Ramos (cell line): ENCODE results near the gene DLEC1.
"Not testable (repeated sequence)": the region's sequence is repeated elsewhere in the genome, so short reads cannot be mapped to it uniquely, and the experiment has no call there.

Source experiments
- in situ Hi-C: fragments of 300-500 bp; cut with MboI; formaldehyde crosslinking; loops from one replicate; pipeline ENCODE4 v1.14.3; 2022; ENCODE audit warnings: low sequenced_read_pairs; ENCODE audit not compliant: unreplicated experiment

Gene DLEC1

DNA sequence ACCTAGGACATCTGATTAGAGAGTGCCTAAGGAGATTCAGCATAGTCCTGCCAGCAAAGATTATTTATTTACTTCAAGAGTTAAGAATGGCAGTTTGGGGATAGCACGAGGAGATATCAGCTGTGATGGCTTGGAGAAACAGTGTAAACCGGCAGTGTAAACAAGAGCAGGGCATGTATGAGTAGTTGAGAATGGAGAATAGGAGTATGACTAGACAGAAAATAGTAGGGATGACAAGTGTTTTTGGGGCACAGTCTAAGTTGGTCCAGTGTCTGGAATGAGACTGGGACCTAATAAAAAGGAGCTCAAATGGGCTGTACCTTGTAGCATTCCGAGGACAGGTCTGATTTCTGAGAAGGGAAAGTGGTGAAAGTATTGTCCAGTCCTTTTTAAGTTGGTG, 38.1 kb downstream of the DLEC1 start:
- in situ Hi-C loops = not testable (repeated sequence)

DNA sequence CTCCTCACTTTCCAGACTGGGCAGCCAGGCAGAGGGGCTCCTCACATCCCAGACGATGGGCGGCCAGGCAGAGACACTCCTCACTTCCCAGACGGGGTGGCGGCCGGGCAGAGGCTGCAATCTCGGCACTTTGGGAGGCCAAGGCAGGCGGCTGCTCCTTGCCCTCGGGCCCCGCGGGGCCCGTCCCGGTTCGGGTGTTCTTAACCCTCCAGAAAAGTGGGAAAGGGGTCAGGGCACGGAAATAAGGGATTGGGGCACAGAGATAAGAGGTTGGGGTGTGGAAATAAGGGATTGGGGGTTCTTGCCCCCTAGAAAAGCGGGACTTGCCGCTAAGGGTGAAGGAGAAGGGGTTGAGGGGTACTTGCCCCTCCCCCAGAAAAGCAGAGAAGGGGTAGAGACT, 43.3 kb downstream of the DLEC1 start:
- in situ Hi-C loops = not testable (repeated sequence)

DNA sequence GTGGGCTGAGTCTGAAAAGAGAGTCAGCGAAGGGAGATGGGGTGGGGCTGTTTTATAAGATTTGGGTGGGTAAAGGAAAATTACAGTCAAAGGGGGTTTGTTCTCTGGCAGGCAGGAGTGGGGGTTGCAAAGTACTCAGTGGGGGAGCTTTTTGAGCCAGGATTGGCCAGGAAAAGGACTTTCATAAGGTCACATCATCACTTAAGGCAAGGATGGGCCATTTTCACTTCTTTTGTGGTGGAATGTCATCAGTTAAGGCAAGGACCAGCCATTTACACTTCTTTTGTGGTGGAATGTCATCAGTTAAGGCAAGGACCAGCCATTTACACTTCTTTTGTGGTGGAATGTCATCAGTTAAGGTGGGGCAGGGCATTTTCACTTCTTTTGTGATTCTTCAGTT, 44.2 kb downstream of the DLEC1 start:
- in situ Hi-C loops = not testable (repeated sequence)

DNA sequence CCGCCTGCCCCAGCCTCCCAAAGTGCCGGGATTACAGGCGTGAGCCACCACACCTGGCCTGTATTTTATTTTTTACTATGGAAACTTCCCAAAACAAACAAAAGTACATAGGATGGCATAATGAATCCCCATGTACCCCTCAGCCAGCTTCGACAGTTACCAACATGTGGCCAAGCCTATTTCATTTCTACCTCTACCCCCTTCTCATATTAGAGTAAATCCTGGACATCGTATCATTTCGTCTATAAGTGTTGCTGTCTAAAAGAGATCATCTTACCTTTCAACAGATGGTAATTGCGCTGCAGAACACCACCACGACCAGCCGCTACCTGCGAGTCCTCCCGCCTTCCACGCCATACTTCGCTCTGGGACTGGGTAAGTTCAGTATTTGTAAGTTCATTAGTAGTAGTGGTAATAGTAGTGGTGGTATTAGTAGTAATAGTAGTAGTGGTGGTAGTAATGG, 44.9 kb downstream of the DLEC1 start:
- in situ Hi-C loops = no loop called here

DNA sequence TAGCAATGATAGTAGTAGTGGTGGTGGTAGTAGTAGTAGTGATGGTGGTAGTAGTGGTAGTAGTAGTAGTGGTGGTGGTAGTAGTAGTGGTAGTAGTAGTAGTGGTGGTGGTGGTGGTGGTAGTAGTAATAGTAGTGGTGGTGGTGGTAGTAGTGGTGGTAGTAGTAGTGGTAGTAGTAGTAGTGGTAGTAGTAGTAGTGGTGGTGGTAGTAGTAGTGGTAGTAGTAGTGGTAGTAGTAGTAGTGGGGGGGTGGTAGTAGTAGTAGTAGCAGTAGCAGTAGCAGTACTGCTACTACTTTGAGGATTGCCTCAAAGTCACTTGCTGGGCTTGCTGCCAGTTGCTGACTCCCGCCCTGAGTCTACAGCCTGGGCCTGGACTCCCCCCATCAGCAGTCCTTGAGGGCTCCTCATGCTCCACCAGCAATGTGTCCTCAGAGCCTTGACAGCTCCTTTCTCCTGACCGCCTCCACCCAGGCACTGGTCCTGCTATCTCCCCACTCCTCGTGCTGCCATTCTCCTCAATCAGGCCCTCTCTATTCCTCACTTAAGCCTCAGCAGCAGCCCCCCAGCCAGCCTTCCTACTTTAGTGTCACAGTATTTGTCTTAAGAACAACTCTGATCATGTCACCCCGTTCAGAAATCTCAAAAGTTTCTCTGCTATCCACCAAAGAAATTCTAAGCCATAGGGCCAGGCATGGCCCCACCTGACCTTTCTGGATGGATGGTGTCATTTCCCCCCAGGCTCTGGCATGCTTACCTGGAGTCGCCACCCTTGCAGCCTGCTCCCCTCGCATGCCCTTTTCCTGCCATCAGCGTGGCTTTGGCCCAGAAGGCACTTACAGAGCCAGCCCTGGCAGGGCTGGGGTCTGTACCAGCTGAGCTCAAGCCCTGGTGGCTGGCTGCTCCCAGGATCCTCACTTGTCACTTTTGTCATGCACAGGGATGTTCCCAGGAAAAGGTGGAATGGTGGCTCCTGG, 45.6 kb downstream of the DLEC1 start:
- in situ Hi-C loops = no loop called here

DNA sequence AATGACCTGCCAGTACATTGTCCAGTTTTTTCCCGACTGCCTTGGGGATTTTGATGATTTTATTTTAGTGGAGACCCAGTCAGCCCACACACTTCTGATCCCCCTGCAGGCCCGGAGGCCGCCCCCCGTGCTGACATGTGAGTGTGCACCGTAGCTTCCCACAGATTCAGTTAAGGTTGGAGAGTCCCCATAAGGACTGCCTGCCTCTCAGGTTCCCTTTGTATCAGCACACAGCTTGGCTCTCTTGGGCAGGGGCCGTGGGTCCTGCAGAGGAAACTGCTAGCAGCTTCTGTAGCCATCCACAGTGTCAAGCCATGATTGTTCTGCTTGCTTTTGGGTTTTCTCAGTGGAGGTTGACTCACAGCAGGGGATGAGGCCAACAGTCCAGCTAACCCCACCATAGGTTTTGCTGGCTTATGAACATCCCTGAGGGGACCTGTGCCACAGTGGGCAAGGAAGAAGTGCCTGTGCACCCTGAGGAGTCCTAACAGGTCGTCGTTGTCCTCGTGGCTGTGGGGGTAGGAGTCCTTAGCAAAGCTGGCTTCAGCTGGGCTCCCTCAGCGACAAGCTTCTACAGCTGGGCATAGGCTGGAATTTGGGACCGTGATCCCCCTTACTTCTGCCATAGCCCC, 46.4 kb downstream of the DLEC1 start:
- in situ Hi-C loops = no loop called here

DNA sequence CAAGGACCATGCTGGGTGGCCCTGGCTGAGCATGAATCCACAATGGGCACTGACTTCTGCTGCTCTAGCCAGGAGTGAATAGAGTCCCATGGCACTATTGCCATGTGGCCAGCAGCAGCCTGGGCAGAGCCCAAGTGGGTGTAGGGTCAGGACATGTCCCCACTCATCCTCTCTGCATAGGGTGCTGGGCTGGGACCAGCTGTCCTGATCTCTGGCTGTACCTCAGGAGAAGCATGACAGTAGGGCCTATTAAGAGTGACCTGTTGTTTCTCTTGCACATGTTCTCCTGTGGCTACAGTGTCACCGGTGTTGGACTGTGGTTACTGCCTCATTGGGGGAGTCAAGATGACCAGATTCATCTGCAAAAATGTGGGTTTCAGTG, 46.9 kb downstream of the DLEC1 start:
- in situ Hi-C loops = no loop called here

DNA sequence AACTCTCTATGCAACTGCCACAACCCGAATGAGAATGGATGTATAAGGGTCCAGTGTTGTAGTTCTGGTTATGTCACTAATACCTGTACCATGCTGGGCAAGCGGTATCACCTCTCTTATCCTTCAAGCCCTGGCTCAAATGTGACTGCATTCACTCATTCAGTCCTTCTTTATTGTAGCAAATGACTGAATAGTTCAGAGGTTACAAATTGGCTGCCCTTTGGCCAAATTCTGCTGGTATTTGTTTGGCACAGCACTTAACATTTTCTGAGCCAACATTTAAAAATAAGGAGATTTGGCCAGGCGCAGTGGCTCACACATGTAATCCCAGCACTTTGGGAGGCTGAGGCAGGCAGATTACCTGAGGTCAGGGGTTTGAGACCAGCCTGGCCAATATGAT, 47.5 kb downstream of the DLEC1 start:
- in situ Hi-C loops = no loop called here

DNA sequence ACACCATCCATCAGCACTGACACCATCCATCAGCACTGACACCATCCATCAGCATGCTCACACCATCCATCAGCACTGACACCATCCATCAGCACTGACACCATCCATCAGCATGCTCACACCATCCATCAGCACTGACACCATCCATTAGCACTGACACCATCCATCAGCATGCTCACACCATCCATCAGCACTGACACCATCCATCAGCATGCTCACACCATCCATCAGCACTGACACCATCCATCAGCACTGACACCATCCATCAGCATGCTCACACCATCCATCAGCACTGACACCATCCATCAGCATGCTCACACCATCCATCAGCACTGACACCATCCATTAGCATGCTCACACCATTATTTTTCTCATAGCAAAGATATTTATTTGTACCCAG, 48.3 kb downstream of the DLEC1 start:
- in situ Hi-C loops = not testable (repeated sequence)

DNA sequence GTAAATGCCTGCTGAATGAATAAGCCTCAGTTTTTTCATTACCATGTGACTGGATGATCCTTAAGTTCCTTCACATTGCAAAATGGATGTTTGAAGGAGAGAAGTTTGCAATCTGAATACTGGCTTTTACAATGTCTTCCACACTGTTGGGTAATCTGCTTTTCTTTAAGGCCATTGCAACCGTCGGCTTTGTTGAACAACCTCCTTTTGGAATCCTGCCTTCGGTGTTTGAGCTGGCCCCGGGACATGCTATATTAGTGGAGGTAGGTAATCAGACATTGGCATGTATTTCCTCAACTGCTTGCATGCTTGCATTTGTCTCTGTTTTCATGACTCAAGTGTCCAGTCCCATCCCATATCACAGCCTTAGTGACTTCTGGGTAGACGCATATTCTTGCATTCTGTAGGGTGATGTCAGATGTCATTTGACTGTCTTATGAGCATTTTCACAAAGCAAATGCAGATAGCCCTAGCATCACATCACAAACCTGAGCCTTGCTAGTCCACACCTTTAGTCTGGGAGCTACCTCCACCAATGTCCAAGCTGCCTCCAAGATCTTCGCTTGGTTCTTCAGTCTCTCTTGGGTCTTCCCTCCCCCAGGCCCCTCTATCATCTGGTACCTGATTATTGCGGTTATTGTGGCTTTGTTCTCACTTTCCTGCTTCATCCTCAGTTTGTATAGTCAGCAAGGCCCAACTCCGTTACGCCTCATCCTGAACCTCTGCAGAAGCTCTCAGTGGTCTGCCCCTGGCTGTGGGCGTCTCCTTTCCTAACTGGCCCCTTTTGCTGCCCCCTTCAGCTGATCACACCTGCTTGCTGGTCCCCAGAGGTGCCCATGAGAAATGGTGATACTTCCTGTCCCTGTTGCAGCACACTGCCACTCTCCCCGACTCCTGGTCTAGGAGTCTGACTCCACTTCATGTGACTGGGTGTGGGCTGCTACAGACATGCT, 49.4 kb downstream of the DLEC1 start:
- in situ Hi-C loops = no loop called here

DNA sequence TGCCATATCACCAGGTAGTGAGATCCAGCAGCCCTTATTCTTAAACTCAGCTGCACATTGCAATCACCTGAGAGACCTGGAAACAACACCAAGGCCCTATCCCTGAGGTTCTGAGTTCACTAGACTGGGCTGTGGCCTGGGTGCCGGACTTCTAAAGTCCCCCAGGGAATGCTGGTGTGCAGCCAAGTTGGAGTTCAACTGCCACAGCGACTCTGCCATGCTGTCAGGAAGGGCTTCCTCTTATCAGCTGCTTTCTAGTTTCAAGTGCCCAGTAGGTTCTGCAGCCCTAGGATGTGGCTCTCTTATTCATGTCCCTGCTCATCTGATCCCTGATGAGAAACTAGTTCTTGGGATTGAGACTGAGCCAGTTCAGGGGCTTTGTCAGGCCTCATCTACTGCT, 50.2 kb downstream of the DLEC1 start:
- in situ Hi-C loops = no loop called here

DNA sequence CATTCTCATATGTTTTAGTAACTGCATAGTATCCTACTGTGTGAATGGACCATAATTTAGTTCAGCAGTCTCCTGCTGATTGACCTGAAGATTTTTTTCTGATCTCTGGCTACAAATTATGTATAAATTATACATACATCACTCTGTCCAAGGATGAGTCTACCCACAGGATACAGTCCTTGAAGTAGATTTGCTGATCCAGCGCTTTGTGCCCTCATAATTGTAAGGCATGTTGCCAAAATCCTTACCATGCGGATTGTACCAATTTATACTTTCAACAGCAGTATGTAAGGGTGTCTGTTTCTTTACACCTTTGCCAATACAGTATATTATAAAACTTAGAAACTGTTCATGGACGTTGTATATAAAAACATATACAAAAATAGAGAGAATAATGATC, 51.4 kb downstream of the DLEC1 start:
- in situ Hi-C loops = no loop called here

DNA sequence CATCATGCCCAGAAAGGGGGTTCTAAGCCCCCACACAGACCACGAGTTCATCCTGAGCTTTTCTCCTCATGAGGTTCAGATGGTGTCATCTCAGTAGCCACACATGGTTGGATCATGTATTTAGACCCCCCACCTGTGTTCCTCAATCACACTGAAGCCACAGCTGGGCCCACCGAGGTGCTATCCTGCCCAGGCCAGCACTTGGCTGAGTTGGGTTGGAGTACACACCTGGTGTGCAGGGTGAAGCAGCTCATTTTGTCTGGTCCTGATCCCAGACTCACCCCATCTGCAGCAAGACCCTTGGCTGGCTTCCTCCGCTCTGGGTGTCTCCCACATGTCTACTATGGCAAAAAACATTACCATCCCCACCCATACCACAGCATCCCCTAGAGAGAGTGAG, 56.0 kb downstream of the DLEC1 start:
- in situ Hi-C loops = no loop called here

DNA sequence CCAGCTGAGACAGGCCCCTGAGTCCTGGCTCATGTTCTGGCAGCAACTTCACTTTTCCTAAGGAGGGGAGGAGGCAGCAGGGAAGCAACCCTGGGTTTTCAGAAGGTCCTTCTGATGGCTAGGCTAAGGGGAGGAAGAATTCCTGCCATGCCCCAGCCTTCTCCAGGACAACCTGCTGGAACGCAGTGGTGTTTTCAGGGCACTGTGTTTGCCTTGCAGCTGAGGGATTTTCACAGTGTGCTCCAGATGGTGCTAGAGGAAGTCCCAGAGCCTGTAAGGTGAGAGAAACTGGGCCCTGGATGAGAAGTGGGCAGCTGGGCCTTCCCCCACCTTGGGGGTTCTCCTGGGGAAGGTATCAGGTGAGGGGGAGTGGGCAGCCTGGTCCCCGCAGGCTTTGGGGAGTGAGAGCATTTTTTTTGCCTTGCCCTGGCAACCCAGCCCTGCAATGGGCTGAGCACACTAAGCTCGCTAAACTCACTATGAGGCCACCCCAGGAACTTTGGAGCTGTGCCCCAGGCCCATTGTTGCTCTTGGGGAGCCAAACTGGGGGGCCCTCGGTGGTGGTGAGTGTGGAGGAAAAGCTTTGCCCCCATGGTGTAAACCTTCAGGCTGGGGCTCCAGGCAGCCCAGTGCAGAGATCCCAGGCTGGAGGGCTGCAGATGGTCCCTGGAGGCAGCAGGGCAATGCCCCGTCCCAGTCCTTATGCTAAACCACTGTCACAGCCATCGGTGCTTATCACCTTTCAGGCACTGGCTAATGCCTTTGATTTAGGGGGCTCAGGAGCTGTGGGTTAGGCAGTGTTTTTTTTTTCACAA, 56.9 kb downstream of the DLEC1 start:
- in situ Hi-C loops = no loop called here

DNA sequence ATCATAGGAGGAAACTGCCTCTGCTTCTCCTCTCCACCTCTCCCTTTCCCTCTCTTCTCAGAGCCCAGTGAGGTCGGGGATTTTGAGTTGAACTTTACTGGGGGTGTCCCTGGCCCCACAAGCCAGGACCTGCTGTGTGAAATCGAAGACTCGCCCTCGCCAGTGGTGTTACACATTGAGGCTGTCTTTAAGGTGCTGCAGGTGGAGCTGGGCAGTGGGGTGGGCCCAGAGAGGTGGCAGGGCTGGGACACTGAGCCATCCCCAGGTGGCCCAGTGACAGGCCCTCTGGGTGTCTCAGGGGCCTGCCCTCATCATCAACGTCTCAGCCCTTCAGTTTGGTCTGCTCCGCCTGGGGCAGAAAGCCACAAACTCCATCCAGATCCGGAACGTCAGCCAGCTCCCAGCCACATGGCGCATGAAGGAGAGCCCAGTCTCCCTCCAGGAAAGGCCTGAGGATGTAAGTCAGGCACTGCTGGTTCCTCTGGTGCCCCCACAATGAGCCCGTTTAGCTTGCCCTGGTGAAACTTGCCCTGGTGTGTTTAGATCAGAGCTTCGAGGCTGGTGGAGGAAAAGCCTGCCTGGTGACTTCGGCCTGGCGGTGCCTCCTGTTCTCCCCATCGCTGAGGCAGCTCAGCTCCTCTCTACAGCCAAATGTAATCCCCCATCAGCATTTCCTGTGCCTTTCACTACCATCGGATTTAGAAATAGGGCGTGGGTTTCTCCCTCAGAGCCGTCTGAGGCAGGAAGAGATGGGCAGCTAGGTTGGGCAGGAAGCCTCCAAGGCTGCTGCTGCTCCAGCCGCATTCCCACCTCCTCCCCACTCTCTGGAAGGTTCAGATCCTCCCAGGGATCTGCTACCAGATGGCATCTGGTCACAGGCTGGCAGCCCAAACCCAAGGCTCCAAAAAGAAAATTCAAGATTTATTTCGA, 58.7 kb downstream of the DLEC1 start:
- in situ Hi-C loops = no loop called here

DNA sequence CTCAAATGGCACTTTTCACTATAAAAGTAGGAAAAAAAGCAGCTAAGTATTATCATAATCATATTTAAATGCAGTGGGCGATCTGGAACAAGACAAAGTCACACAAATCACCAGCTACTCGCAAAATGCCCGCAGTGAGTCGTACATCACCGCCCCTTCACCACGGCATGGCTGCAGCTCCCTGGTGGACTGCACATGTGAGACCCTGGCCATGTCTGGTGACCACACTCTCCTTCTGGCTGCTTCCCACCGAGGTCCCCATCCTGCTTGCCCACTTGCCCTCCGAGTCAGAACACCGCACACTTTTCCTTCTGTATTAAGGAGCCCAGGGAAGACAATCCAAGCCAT, 59.3 kb downstream of the DLEC1 start:
- in situ Hi-C loops = no loop called here

DNA sequence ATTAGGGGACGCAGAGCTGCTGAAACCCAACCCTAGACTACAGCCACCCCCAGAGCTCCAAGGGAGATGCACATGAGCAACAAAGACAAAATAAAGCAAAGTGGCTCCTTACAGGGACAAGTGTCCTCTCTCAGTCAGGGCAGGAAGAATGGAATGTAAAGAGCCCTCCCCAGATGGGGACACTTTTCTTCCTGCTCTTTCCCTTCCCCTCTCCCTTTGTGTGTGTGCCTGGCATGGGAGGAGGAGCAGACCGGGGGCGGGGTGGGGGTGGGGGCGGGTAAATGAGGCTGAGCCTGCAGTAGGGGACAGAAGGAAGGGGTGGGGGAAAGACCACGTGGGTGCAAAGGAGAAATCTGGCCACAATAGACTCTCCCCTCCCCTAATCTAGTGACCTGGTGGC, 60.5 kb downstream of the DLEC1 start:
- in situ Hi-C loops = no loop called here

DNA sequence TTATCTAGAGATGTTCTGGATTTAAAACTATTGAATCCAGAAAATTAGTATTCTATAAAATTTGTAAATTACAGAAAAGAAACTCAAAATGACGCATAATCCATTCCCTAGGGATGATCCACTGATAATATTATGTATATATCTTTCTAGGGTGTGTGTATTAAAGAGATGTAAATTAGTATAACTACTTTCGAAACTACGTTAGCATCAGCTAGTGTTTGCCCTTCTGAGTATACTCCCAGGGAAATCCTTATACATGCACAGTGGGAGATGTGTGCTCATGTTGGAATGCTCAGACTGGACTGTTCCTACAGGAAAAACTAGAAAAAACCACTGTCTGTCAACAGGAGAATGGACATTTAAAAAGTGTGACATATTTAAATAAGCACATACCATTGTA, 61.5 kb downstream of the DLEC1 start:
- in situ Hi-C loops = no loop called here
